ENCODE data around the gene ATRIP.

The ATRIP gene

DNA sequence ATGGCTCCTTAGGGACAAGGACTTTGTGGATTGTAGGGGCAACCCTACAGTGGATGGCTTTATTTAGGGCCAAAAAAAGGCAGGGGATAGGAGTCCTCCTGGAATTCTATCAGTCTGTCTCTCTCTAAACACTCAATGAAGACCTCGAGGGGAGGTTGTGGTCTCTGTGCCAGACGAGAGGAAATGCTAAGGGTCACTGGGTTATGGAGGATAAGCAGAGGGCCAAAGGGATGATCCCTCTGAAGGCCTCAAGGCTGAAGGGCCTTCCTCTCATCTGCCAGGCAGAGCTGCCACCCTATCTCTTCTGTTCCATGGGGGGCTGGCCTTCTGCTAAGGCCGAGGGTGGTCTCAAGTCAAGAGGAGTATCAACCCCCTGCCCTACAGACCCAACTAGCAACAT is 43.6 kb upstream of the ATRIP start:
- no peak overlapping the region for H3K27ac ChIP-seq
- TF ChIP-seq, protein P1, sequence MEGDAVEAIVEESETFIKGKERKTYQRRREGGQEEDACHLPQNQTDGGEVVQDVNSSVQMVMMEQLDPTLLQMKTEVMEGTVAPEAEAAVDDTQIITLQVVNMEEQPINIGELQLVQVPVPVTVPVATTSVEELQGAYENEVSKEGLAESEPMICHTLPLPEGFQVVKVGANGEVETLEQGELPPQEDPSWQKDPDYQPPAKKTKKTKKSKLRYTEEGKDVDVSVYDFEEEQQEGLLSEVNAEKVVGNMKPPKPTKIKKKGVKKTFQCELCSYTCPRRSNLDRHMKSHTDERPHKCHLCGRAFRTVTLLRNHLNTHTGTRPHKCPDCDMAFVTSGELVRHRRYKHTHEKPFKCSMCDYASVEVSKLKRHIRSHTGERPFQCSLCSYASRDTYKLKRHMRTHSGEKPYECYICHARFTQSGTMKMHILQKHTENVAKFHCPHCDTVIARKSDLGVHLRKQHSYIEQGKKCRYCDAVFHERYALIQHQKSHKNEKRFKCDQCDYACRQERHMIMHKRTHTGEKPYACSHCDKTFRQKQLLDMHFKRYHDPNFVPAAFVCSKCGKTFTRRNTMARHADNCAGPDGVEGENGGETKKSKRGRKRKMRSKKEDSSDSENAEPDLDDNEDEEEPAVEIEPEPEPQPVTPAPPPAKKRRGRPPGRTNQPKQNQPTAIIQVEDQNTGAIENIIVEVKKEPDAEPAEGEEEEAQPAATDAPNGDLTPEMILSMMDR (conservative IDR thresholded peaks at IDR 0.05), result no peak

DNA sequence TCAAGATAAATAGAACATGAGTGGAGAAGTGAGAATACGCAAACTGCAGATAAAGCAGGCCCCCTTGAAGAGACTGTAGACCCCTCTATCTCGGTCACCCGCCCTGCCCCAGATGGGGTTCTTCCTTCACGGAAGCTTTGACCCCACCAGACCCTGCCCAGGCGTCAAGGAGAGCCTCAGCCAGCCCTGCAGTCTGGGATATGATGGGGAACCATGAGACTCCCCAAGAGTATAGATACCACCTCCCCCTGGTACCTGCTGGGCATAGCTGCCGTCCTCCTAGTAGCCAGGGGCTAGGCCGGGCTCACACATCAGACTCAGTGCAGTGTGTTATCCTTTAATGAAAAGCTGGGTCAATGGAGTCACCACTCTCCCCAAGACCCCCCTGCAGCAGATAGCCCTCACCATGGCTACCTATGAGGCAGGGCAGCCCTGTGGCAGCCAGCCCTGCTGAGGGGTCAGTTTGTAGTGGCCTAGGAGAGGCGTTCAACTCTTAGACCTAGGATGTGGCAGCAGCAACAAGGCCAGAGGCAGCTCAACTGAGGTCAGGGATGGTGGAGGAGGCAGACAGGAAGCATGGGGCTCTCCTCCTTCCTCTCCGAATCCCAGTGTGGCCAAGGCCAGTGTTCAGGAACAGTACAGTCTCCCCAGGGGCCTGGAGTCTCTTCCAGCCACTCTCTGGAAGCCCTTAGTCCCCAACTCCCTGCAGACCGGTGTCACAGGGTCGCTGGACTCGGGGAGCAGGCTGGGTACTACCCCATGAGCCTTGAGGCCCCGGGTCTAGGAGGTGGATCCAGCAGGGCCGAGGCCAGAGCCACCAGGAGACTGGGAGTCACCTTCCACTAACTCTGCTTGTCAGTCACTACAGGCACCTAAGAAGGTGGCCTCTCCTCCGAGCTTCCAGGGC is 42.8 kb upstream of the ATRIP start:
- TF ChIP-seq, protein P1 (conservative IDR thresholded peaks at IDR 0.05), result no peak
- H3K27ac ChIP-seq, result no peak overlapping the region

DNA sequence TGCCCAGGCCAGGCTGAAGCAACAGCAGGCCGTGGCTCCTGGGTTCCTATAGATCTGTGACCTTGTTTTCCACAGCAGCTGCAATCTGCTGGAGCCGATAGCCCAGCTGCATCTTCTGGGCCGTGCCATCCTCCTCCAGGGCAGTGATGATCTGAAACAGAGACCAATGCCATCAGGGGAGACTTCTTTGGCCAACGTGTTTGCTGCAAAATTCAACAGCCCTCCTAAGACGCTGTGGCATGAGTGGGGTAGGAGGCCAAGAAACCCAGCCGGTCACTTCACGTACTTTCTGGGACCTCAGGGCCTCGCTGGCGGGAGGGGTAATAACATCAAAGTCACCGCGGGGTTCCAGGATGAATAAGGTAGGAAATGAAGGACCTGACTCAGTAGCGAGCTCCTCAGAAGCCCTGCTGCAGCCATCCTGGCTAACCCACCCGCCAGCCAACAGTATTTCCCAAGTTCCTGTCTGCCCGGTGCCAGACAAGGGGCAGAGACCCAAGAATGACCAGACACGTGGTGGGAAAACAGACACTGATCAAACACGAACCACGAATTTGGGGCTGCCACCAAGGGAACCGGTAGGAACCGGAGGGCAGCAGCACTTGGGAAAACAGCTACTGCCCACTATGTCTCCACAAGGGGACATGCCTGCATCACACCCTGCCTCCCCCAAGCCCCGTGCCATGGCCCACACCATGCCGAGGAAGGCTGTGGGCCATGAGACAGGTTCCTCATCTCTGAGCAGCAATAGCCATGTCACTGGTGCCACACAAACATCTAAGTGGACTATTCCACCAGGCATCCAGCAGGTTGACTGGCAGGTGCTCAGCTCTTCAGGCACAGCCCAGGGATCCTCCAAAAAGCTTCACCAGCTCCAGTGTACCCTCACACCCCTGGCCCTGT is 41.8 kb upstream of the ATRIP start:
- TF ChIP-seq, protein P1 (conservative IDR thresholded peaks at IDR 0.05), result no peak
- no peak overlapping the region for H3K27ac ChIP-seq

DNA sequence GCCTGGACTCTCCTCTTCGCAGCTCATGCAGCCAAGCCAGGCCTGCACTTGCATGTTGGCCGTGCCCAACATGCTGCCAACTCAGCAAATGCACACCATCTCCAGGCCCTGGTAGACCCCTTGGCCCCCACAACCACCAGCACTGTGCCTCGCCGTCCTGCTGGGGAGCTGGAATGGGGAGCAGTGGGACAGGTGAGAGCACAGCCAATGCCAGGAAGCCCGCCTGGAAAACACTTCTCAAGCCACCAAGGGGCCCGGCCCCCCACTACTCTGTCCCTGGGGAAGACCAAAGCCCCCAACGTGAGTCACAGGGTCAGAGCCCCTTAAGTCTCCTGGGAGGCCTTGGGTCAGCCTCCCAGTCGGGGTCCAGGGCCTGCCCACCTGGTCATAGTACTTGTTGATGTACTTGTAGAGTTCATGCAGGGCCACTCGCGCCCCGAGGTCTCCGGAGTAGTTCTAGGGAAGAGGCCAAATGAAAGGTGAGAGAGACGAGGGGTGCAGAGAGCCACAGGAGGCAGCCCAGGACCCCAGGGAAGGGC is 41.1 kb upstream of the ATRIP start:
- H3K27ac ChIP-seq, result no peak overlapping the region
- TF ChIP-seq, protein P1 (conservative IDR thresholded peaks at IDR 0.05), result no peak

DNA sequence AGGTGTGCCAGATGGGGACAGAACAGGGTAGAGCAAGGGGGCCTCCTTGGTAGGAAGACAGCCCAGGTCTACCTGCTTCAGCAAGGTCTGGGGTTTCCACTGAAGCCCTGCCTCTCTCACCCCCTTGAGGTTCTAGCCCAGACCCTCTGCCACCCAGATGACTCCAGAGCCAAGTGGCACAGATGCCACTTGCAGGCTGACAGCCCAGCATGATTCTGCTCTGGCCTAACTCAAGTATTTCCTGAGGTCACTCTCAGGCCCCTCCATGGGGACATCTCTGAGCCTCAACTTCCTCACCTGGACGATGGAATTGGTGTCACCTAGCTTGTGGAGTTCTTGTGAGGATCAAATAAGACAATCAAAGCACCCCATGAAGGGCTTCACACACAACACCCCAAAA is 40.6 kb upstream of the ATRIP start:
- H3K27ac ChIP-seq, result no peak overlapping the region
- TF ChIP-seq, protein P1 (conservative IDR thresholded peaks at IDR 0.05), result no peak

DNA sequence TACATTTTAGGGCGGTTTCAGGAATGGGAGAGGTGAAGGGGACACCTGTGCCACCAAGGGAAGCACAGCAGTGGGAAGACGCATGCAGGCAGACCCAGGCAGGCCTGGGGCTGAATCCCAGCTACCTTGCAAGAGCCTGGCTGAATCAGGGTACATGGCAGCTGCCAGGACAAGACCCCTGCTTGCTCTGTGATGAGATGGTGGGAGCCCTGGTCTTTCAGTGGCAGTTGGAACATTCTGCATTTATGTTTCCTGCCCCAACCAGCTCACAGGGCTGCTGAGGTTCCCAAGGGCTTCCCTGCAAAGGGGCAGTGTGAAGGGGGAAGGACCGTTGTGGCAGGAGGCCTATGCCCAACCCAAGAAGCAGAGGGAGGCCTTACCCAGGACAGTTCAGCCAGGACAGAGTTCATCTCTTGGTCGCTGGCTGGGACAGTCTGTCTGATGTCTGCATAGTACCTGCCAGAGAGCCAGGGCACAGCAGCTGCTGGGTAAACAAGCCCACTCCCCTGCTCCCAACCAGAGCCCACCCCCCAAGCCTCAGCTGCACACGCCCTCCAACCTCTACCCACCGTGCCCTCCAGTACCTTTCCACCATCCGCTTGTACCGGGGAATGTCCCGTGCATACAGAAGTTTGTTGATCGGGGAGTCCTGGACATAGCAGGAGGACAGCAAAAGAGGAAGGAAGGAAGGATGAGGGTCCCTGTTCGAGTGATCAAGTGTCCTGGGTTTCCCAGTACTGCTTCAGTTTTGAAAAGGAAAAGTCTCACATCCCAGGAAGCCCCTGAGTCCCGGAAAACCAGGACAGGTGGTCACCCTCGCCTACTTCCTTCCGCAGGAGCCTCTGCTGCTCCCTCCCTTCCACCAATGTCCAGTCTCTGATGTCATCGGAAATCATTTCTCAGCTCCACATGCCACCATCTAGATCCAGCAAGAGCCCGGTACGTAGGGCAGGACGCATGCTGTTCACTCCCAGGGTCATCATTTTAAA is 39.8 kb upstream of the ATRIP start:
- TF ChIP-seq, protein P1 (conservative IDR thresholded peaks at IDR 0.05), result no peak
- no peak overlapping the region for H3K27ac ChIP-seq
